H9 (cell line): Measurements from ENCODE around the gene AATK. TPM values are rescaled to one million over a fixed set of nuclear protein-coding genes. Genes with fewer than 3 reads are reported as not detected.

Experiments
- DNase-seq: peaks from one replicate; pipeline ENCODE4 v3.0.0-alpha.2; 2017
- H2AFZ ChIP-seq: one replicate; pipeline ENCODE4 v1.6.1; 2013; ENCODE audit warnings: mild to moderate bottlenecking, low read length, control low read depth, moderate library complexity
- H2AK5ac ChIP-seq: 2 replicates; pipeline ENCODE4 v1.6.1; 2013; ENCODE audit warnings: low read length, control low read depth, mixed read lengths; ENCODE audit not compliant: insufficient read length
- H2BK120ac ChIP-seq: one replicate; pipeline ENCODE4 v1.6.1; 2013; ENCODE audit warnings: low read depth, mild to moderate bottlenecking, low read length, control low read depth, inconsistent platforms; ENCODE audit not compliant: poor library complexity, severe bottlenecking
- H2BK12ac ChIP-seq: 2 replicates; pipeline ENCODE4 v1.6.1; 2013; ENCODE audit warnings: low read length, control low read depth, mixed read lengths, low read depth; ENCODE audit not compliant: insufficient read length
- H2BK15ac ChIP-seq: 2 replicates; pipeline ENCODE4 v1.6.1; 2013; ENCODE audit warnings: low read depth, low read length, control low read depth
- H2BK20ac ChIP-seq: one replicate; pipeline ENCODE4 v1.6.1; 2013; ENCODE audit warnings: low read depth, mild to moderate bottlenecking, low read length, control low read depth, inconsistent platforms; ENCODE audit not compliant: poor library complexity, severe bottlenecking
- H2BK5ac ChIP-seq: 2 replicates; pipeline ENCODE4 v1.6.1; 2013; ENCODE audit warnings: low read length, control low read depth, mixed read lengths; ENCODE audit not compliant: insufficient read length
- H3K14ac ChIP-seq: 2 replicates; pipeline ENCODE4 v1.6.1; 2013; ENCODE audit warnings: low read length, control low read depth; ENCODE audit not compliant: insufficient read depth
- H3K18ac ChIP-seq: 2 replicates; pipeline ENCODE4 v1.6.1; 2013; ENCODE audit warnings: low read depth, mild to moderate bottlenecking, mixed read lengths, low read length, control low read depth; ENCODE audit not compliant: insufficient read length
- H3K23ac ChIP-seq: 2 replicates; pipeline ENCODE4 v1.6.1; 2013; ENCODE audit warnings: low read length, control low read depth, mixed read lengths, low read depth; ENCODE audit not compliant: insufficient read length
- H3K23me2 ChIP-seq: 2 replicates; pipeline ENCODE4 v1.6.1; 2013; ENCODE audit warnings: low read depth, mild to moderate bottlenecking, mixed read lengths, low read length, control low read depth; ENCODE audit not compliant: insufficient read length, poor library complexity, severe bottlenecking
- H3K27ac ChIP-seq: 2 replicates; pipeline ENCODE4 v1.5.1; 2013; ENCODE audit warnings: low read length, control low read depth, mixed read lengths, low read depth; ENCODE audit not compliant: insufficient read length
- H3K27me3 ChIP-seq: 2 replicates; pipeline ENCODE4 v1.6.1; 2013; ENCODE audit warnings: low read length, control low read depth, inconsistent platforms; ENCODE audit not compliant: insufficient read depth
- H3K4ac ChIP-seq: 2 replicates; pipeline ENCODE4 v1.6.1; 2013; ENCODE audit warnings: low read depth, mild to moderate bottlenecking, control low read depth, inconsistent platforms, low read length, moderate library complexity
- H3K4me1 ChIP-seq: 2 replicates; pipeline ENCODE4 v1.6.1; 2013; ENCODE audit warnings: low read length, control low read depth, inconsistent platforms; ENCODE audit not compliant: insufficient read depth
- H3K4me2 ChIP-seq: 2 replicates; pipeline ENCODE4 v1.6.1; 2013; ENCODE audit warnings: low read length, control low read depth, mixed read lengths; ENCODE audit not compliant: insufficient read length, insufficient read depth
- H3K56ac ChIP-seq: 2 replicates; pipeline ENCODE4 v1.6.1; 2013; ENCODE audit warnings: low read depth, mild to moderate bottlenecking, mixed read lengths, low read length, control low read depth; ENCODE audit not compliant: insufficient read length
- H3K79me1 ChIP-seq: 2 replicates; pipeline ENCODE4 v1.6.1; 2013; ENCODE audit warnings: low read depth, mild to moderate bottlenecking, moderate library complexity, low read length, control low read depth, inconsistent platforms; ENCODE audit not compliant: insufficient read depth, poor library complexity, severe bottlenecking
- H3K79me2 ChIP-seq: 2 replicates; pipeline ENCODE4 v1.6.1; 2013; ENCODE audit warnings: low read length, control low read depth, inconsistent platforms; ENCODE audit not compliant: insufficient read depth
- H3K9ac ChIP-seq: 2 replicates; pipeline ENCODE4 v1.6.1; 2013; ENCODE audit warnings: low read length, control low read depth, mixed read lengths; ENCODE audit not compliant: insufficient read length; ENCODE audit errors: extremely low read depth
- H3K9me3 ChIP-seq: one replicate; pipeline ENCODE4 v1.6.1; 2013; ENCODE audit warnings: low read depth, low read length, inconsistent platforms; ENCODE audit not compliant: control insufficient read depth
- H3T11ph ChIP-seq: one replicate; pipeline ENCODE4 v1.6.1; 2013; ENCODE audit warnings: mild to moderate bottlenecking, low read length, control low read depth, inconsistent platforms
- H4K20me1 ChIP-seq: one replicate; pipeline ENCODE4 v1.6.1; 2013; ENCODE audit not compliant: control insufficient read depth, insufficient read length, insufficient read depth
- H4K5ac ChIP-seq: 2 replicates; pipeline ENCODE4 v1.6.1; 2013; ENCODE audit warnings: low read depth, mild to moderate bottlenecking, mixed read lengths, low read length, control low read depth; ENCODE audit not compliant: insufficient read length
- H4K8ac ChIP-seq: replicated peaks from 2 replicates; pipeline ENCODE4 v1.6.1; 2013; ENCODE audit warnings: low read length, control low read depth, mixed read lengths, low read depth; ENCODE audit not compliant: insufficient read length
- H4K91ac ChIP-seq: 2 replicates; pipeline ENCODE4 v1.6.1; 2013; ENCODE audit warnings: low read depth, mild to moderate bottlenecking, moderate library complexity, mixed read lengths, low read length, control low read depth; ENCODE audit not compliant: insufficient read length
- H3K27ac Mint-ChIP-seq, 3 experiments: 2 replicates in 2 of 3; 3 replicates in 1 of 3; pipeline ENCODE4 v1.8.0; 2020 to 2021; ENCODE audit warnings: mixed read lengths in 3 of 3, mild to moderate bottlenecking in 1 of 3, moderate library complexity in 1 of 3
- H3K27me3 Mint-ChIP-seq: 2 replicates; pipeline ENCODE4 v1.8.0; 2021; ENCODE audit warnings: low read depth, mild to moderate bottlenecking, moderate library complexity, mixed read lengths
- H3K36me3 Mint-ChIP-seq, 3 experiments: 2 replicates in 2 of 3; 3 replicates in 1 of 3; pipeline ENCODE4 v1.8.0; 2020 to 2021; ENCODE audit warnings: low read depth in 3 of 3, mixed read lengths in 3 of 3; ENCODE audit not compliant: insufficient read depth in 1 of 3
- H3K4me1 Mint-ChIP-seq, 2 experiments: 2 replicates each; pipeline ENCODE4 v1.8.0; 2020; ENCODE audit warnings: mixed read lengths in 2 of 2
- H3K4me3 Mint-ChIP-seq, 2 experiments: 2 replicates in 1 of 2; 3 replicates in 1 of 2; pipeline ENCODE4 v1.8.0; 2020 to 2021; ENCODE audit warnings: mild to moderate bottlenecking in 2 of 2, mixed read lengths in 2 of 2, moderate library complexity in 1 of 2
- H3K9me3 Mint-ChIP-seq, 2 experiments: 2 replicates in 1 of 2; 3 replicates in 1 of 2; pipeline ENCODE4 v1.8.0; 2020; ENCODE audit warnings: mild to moderate bottlenecking in 2 of 2, mixed read lengths in 2 of 2, moderate library complexity in 1 of 2
- WGBS: extraction: QIAGEN DNeasy Blood & Tissue Kit; methylation state at CpG from one replicate; pipeline ENCODE4 v1.1.7; 2013; ENCODE audit warnings: missing lambda C conversion rate, low lambda C conversion rate, mixed read lengths; ENCODE audit not compliant: insufficient read length; ENCODE audit errors: extremely low coverage; 5-methylcytosine and 5-hydroxymethylcytosine counted together
- total RNA-seq: library from RNA; stranded (reverse); gene quantifications from 2 replicates; pipeline ENCODE4 v1.2.1, GENCODE V29; 2021
- TF ChIP-seq, protein P1 (sequence below): fragments of 200-600 bp; sonication (generic); conservative IDR thresholded peaks from 3 replicates; pipeline ENCODE4 v1.8.0; 2021; ENCODE audit warnings: antibody characterized with exemption, mild to moderate bottlenecking

Gene AATK
- total RNA-seq, 1 experiment from 2014 or later: 2.4 TPM

DNA sequence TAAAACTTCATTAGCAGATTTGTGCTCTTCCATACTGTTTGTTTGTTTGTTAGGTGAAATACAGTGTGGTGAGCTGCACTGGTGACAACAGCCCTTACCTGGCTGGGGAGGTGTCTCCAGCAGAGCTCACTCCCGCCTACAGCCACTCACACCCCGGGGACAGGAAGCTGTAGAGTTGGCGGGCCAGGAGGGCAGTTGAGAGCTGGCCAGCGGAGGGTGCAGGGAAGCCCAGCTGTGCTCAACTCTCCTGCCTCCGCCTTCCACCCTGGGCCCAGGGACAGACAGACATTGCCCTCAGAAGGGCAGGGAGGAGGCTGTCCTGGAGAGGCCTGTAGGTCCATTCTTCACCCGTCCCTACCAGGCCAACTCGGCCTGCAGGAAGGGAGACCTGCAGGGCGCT is 49.3 kb downstream of the AATK start:
- WGBS: no CpG with 5 or more reads among the region's 8 CpGs
- no peak for DNase-seq
- Histone ChIP-seq H3K23ac (no peak overlapping the region), H3K4me2 (no peak overlapping the region), H3T11ph (no peak overlapping the region), H3K23me2 (no peaks in the 10 kb centered on the region), H2AK5ac (no peak overlapping the region), H3K9ac (no peak overlapping the region), H3K18ac (no peak overlapping the region), H2BK5ac (no peak overlapping the region), H4K8ac (no peak overlapping the region), H4K5ac (no peak overlapping the region), H2BK12ac (no peak overlapping the region), H4K20me1 (no peaks in the 10 kb centered on the region), H2BK20ac (no peak overlapping the region), H4K91ac (no peak overlapping the region), H3K79me1 (no peaks in the 10 kb centered on the region), H3K9me3 (no peaks in the 10 kb centered on the region), H3K4me1 (no peaks in the 10 kb centered on the region), H3K4ac (no peak overlapping the region), H3K27ac (no peak overlapping the region), H2BK120ac (no peak overlapping the region), H3K79me2 (no peaks in the 10 kb centered on the region), H3K27me3 (no peaks in the 10 kb centered on the region), H3K56ac (no peak overlapping the region), H2BK15ac (no peak overlapping the region), H3K14ac (no peak overlapping the region), H2AFZ (no peak overlapping the region)
- Mint-ChIP-seq H3K27me3 (no peaks in the 10 kb centered on the region; the same call in 1 of the 2 replicates), H3K9me3 (no peaks in the 10 kb centered on the region), H3K4me3 (no peak overlapping the region), H3K4me1 (peaks cover 5 to 12% of the 10 kb centered on the region in 2 experiments), H3K27ac (0 out of 7 replicates have a peak overlapping the region, but pooled peaks of 1 of the 3 experiments have one; percentile 64), H3K36me3 (no peaks in the 10 kb centered on the region; a peak in 1 of 7 replicates)
- TF ChIP-seq, protein P1, sequence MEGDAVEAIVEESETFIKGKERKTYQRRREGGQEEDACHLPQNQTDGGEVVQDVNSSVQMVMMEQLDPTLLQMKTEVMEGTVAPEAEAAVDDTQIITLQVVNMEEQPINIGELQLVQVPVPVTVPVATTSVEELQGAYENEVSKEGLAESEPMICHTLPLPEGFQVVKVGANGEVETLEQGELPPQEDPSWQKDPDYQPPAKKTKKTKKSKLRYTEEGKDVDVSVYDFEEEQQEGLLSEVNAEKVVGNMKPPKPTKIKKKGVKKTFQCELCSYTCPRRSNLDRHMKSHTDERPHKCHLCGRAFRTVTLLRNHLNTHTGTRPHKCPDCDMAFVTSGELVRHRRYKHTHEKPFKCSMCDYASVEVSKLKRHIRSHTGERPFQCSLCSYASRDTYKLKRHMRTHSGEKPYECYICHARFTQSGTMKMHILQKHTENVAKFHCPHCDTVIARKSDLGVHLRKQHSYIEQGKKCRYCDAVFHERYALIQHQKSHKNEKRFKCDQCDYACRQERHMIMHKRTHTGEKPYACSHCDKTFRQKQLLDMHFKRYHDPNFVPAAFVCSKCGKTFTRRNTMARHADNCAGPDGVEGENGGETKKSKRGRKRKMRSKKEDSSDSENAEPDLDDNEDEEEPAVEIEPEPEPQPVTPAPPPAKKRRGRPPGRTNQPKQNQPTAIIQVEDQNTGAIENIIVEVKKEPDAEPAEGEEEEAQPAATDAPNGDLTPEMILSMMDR: no peak
